GM19397 (cell line): ENCODE results near the gene ITGB1.

ENCODE experiments used
- ATAC-seq: cut with Tn5 transposase; IDR thresholded peaks from one replicate; pipeline ENCODE4 v1.9.1; 2021; ENCODE audit warnings: mild to moderate bottlenecking, moderate library complexity; ENCODE audit not compliant: unreplicated experiment

ITGB1 gene

GRCh38 chr10:32893916-32894664, 63.9 kb downstream of the ITGB1 start:
- ATAC-seq, result no peak

- ATAC-seq, result no peak
Measured at GRCh38 chr10:32893434-32893833, 64.6 kb downstream of the ITGB1 start.

GRCh38 chr10:32891261-32891660, 66.8 kb downstream of the ITGB1 start:
- no peak for ATAC-seq

DNA sequence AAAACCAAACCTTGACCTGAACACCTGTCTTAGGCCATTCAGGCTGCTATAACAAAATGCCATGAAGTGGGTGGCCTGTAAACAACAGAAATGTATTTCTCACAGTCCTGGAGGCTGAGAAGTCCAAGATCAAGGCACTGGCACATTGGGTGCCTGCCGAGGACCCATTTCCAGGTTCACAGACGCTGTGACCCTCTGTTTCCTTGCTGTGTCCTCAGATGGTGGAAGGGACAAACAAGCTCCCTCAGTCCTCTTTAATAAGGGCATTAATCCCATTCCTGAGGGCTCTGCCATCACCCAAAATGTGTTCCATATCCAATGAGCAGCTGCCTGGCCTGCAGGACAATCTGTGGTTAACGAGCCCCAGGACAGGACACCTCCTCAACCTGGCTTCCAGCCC, 67.6 kb downstream of the ITGB1 start:
- no peak for ATAC-seq

GRCh38 chr10:32889631-32890212, 68.3 kb downstream of the ITGB1 start:
- no peak for ATAC-seq

DNA sequence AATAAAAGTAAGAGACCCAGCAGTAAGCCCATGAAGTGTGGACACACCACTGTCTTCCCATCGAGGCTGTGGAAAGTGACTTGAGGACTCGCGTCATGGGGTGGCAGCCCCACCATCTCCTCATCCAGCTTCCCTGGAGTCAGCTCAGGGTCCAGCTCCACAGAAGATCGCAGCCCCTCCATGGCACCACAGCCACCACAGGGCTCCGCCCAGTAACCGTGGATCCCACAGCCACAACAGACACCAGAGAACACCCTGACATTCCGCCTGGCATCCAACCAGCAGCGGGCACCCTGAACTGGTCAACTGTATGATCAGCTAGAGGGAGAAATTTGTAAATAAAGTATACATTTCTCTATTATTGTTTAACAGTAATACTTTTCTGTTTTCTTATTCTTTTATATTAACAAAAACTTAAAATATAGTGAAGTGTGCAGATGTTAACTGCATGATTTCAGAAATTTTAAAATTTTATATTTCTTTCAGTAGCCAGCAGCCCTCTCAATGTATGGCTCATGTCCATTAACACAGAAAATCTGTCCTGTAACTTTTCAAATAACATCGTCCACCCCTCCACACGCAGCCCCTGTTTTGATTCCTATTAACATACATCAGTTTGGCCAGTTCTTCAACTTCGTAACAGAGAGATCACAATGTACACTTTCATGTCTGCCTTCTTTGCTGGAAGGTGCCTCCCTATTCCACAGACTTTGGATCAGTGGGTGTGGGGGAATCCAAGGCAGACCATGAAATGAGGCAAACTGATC, 69.7 kb downstream of the ITGB1 start:
- no peak for ATAC-seq

DNA sequence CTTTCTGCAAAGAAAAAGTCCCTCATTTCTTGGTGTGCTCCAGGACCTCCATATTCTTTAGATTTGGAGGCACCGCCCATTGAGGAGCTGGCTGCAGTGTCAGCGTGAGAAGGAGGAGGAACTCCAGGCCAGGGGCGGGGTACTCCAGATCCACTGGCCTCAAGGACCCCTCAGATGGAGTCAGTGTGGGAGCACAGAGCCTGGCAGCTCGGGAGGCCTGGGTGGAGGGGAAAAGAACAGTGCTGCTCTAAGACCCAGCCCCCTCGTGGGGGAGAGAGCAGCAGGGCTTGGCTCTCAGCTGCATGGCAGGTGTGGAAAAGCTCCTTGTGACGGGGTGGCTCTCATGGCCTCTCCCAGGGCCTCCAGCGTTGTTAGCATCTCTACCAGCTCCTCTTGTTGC, 70.5 kb downstream of the ITGB1 start:
- ATAC-seq, result no peak

DNA sequence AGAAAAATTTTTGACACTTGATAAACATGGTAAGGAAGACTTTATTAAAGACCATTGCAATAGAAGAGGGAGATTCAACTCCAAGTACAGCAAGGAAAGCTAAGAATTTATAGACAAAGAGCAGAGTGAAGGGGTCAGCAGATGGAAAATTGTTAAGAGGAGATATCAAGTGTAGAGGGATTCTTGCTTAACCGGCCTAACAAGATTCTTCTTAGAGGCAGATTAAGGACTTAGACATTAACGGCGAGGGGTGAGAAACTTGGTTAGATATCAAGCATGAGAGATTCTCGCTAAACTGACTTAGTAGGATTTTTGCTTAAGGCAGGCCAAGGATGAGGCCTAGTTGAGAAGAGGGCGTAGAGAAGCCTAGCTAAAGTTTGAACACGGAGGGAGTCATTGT, 76.0 kb downstream of the ITGB1 start:
- ATAC-seq, result no peak

DNA sequence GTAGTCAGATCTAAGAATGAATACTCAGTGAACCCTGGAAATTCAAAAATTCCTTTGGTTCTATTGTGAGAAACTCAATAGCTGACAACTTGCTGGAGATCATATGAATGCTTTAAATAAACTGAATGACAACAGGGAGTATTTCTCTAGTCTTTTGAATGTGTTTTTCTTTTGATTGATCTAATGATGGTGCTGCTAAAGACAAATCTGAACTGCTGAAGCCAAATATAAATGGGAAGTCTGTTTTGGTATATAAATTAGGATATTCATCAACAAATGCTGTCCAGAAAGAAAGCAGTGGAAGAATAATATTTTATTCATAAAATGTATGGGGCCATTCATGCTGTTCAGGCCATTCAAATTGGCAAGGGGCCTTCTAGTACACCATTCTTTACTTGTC, 79.4 kb downstream of the ITGB1 start:
- no peak for ATAC-seq

DNA sequence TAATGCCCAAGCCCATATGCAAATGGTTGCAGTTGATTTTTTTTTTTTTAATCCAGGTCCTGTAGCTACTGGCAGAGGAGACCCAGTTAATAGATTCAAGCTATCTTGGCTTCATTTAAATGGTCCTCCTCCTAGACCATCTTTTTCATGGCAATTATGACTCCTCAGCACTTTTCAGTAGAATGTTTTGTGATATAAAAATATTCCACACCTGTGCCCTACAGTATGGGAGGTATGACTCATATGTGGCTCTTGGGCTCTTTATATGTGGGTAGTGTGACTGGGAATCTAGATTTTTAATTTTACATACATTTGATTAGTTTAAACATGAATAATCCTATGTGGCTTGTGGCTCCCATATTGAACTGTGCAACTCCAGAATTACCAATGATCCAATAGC, 80.1 kb downstream of the ITGB1 start:
- no peak for ATAC-seq

DNA sequence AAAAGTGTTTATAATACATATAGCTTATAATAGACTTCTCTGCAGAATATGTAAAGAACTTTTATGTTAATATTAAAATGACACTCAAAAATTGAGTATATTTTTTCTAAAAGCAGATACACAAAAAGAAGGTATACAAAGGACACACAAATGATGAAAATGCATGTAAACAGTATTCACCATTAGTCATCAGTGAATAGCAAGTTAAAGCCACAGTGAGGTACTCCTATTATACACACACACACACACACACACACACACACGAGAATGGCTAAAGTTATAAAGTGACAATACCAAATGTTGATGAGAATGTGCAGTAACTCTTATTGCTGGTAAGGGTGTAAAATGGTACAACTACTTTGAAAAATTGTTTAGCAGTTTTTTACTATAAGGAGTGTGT, 92.9 kb downstream of the ITGB1 start:
- ATAC-seq, result no peak

- no peak for ATAC-seq
Measured at GRCh38 chr10:32854435-32854834, 103.6 kb downstream of the ITGB1 start.

DNA sequence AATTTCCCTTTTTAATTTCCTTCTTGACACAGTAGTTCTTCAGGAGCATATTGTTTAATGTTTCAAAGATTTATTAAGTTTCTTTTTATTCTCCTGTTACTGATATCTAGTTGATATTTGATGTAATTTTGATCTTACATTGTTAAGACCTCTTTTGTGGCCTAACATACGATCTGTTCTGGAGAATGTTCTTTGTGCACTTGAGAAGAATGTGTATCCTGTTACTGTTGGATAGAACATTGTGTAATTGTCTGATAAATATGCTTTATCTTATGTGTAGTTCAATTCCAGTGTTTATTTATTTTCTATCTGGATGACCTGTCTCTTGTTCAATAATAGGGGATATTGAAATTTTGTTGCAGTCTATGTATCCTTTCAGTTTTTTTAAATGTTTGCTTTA, 106.7 kb downstream of the ITGB1 start:
- no peak for ATAC-seq
